Measurements from ENCODE around the gene LRRC15. TPM values are rescaled to one million over a fixed set of nuclear protein-coding genes. Genes with fewer than 3 reads are reported as not detected.

LRRC15 gene
- total RNA-seq, 2 donors from 2014 or later = 1.1 TPM; not detected in 1

DNA sequence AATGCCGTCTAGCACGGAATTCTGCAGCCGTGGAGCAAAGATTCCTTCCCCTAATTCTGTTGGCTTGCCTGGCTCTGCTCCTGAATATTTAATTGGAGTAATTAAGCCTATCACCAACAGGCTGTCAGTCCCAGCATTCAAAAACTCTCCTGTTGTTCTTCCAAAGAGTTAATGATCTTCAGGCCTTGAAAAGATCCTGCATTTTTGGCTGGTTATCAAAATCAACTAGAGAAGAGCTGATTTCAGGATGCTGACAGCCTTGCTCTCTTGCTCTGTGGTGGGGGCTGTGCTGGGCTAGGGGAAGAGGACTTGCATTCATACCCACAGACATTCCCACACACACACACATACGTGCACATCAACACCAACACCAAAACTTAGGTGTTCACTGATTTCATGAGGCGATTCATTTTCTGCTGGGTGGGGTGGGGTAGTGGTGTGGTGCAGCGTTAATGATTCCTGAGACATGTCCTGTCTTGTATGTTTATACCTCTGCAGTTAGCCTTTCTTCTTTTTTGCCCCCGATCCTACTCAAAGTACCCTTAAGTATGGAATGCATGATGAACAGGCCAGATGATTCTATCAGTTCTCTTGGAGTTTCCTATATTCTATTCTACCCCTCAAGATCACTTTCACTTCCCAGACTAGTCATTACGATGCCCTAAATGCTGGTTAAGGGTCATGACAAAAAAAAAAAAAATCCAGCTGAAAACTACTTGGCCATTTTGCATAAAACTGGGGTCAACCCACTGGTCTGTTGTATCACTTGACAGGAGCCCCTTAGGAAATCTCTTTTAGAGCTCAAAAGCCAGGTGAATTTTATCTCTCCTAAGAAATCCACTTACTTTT, 60.7 kb downstream of the LRRC15 start:
- DNase-seq (ENCODE audit: low spot score) = no peak
- WGBS = 61% methylated on average over 8 of the region's 8 CpGs
- intact Hi-C loops (cut with DNase I) = no loop called here
- H3K4me1 ChIP-seq (replicated peaks) = no peaks in the 10 kb centered on the region
- H3K36me3 ChIP-seq = no peaks in the 10 kb centered on the region
- TF ChIP-seq POLR2A (IDR thresholded peaks at IDR 0.05) (no peak), POLR2AphosphoS5 (IDR thresholded peaks at IDR 0.05) (no peak)
- TF ChIP-seq, protein P1, sequence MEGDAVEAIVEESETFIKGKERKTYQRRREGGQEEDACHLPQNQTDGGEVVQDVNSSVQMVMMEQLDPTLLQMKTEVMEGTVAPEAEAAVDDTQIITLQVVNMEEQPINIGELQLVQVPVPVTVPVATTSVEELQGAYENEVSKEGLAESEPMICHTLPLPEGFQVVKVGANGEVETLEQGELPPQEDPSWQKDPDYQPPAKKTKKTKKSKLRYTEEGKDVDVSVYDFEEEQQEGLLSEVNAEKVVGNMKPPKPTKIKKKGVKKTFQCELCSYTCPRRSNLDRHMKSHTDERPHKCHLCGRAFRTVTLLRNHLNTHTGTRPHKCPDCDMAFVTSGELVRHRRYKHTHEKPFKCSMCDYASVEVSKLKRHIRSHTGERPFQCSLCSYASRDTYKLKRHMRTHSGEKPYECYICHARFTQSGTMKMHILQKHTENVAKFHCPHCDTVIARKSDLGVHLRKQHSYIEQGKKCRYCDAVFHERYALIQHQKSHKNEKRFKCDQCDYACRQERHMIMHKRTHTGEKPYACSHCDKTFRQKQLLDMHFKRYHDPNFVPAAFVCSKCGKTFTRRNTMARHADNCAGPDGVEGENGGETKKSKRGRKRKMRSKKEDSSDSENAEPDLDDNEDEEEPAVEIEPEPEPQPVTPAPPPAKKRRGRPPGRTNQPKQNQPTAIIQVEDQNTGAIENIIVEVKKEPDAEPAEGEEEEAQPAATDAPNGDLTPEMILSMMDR (IDR thresholded peaks at IDR 0.05) = no peak
- H3K4me3 ChIP-seq = no peak overlapping the region
- no peak overlapping the region for H3K27ac ChIP-seq
- no peaks in the 10 kb centered on the region for H3K9me3 ChIP-seq
- H3K27me3 ChIP-seq (replicated peaks; ENCODE audit: insufficient read depth) = no peaks in the 10 kb centered on the region

GRCh38 chr3:194307849-194308248, 61.7 kb downstream of the LRRC15 start:
- no peaks in the 10 kb centered on the region for H3K9me3 ChIP-seq
- no peaks in the 10 kb centered on the region for H3K27me3 ChIP-seq (replicated peaks; ENCODE audit: insufficient read depth)
- no peak overlapping the region for H3K27ac ChIP-seq
- no peak for DNase-seq (ENCODE audit: low spot score)
- no peaks in the 10 kb centered on the region for H3K36me3 ChIP-seq
- no peaks in the 10 kb centered on the region for H3K4me1 ChIP-seq (replicated peaks)
- no peak overlapping the region for H3K4me3 ChIP-seq
- intact Hi-C loops (cut with DNase I) = no loop called here
- WGBS = 97% methylated on average over 8 of the region's 8 CpGs
- TF ChIP-seq POLR2A (IDR thresholded peaks at IDR 0.05) (no peak), POLR2AphosphoS5 (IDR thresholded peaks at IDR 0.05) (no peak)
- TF ChIP-seq, protein P1 (IDR thresholded peaks at IDR 0.05) = no peak

DNA sequence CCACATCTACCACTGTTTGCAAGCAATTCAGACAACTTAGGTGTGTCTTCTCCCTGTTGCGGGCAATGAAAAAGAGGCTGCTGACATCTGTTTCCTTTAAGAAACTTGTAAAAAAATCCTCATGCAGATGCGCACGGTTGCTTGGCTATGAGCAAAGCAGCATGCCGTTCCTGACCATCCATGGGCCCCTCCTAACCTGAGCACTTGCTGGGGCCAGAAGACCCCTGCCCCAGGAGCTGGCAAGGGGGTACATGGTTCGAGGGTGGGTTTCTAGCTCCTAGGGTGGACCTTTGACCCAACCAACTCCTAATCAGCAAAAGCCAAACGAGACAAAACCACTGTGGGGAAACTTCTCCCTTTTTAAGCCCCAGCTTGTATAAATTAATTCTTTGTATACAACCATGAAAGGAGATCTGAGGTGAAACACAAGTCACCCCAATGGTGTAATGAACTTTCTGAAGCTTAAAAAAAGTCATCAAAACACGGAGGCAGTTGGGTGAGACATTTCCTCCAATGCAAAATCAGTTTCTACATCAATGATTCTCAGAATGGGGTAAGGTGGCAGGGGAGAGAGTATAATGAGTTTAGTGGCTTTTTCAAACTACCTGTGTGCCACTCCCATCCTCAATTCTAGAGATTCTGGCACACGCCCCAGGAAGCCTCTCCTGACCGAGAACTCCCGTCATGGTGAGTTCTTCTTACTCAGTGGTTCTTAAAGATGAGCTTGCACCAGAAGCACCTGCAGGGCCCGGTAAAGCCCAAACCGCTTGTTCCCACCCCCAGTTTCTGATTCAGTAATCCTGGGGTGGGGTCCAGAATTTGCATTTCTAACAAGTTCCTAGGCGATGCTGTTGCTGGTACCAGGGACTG, 62.5 kb downstream of the LRRC15 start:
- no peaks in the 10 kb centered on the region for H3K9me3 ChIP-seq
- no peaks in the 10 kb centered on the region for H3K4me1 ChIP-seq (replicated peaks)
- TF ChIP-seq, protein P1 (IDR thresholded peaks at IDR 0.05) = no peak
- TF ChIP-seq POLR2A (IDR thresholded peaks at IDR 0.05) (no peak), POLR2AphosphoS5 (IDR thresholded peaks at IDR 0.05) (no peak)
- H3K36me3 ChIP-seq = no peaks in the 10 kb centered on the region
- 68% methylated on average over 13 of the region's 13 CpGs for WGBS
- no peak for DNase-seq (ENCODE audit: low spot score)
- intact Hi-C loops (cut with DNase I) = no loop called here
- no peaks in the 10 kb centered on the region for H3K27me3 ChIP-seq (replicated peaks; ENCODE audit: insufficient read depth)
- H3K4me3 ChIP-seq = no peak overlapping the region
- no peak overlapping the region for H3K27ac ChIP-seq

DNA sequence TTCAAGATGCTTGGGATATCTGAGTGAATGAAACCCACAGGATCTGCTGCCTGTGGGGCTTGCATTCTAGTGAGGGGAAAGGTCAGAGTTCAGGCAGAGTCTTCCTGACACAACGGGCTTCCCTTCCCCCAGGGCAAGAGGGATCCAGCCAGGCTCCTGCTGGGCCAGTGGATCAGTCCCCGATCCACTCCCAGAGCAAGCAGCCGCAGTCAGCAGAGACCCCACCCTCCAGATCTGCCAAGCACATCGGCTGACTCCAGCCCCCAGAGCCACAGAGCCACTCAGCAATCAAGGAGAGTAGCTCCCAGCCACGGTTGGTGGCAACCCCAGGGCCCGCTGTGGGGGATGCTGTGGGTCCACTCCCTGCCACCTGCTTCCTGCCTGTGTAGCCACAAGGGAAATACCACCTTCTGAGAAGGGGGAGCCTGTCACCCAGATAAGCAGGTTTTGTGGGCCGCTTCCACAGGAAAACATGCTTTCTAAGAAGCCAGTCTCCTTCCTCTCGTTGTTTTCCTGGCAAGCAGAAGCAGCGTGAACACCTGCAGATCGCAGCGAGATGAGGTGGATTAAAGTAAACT, 63.3 kb downstream of the LRRC15 start:
- Histone ChIP-seq H3K9me3 (no peaks in the 10 kb centered on the region), H3K36me3 (no peaks in the 10 kb centered on the region), H3K4me1 (replicated peaks) (no peaks in the 10 kb centered on the region), H3K4me3 (no peak overlapping the region), H3K27me3 (replicated peaks; ENCODE audit: insufficient read depth) (no peaks in the 10 kb centered on the region), H3K27ac (no peak overlapping the region)
- 48% methylated on average over 10 of the region's 11 CpGs for WGBS
- no peak for DNase-seq (ENCODE audit: low spot score)
- TF ChIP-seq POLR2A (IDR thresholded peaks at IDR 0.05) (no peak), POLR2AphosphoS5 (IDR thresholded peaks at IDR 0.05) (no peak)
- TF ChIP-seq, protein P1 (IDR thresholded peaks at IDR 0.05) = no peak
- intact Hi-C loops (cut with DNase I) = no loop called here
